ENCODE measurements around the gene OARD1. TPM values are rescaled to one million over a fixed set of nuclear protein-coding genes. Genes with fewer than 3 reads are reported as not detected.

The OARD1 gene
- total and polyA plus RNA-seq, 2 of the 8 experiments (the other 6 are each of a cell fraction or from before 2014, with no cell fraction given): 16.8 to 35.8 TPM

- no peaks in the 10 kb centered on the region for H3K9me3 ChIP-seq (ENCODE audit: insufficient read depth in 2 of 2, low read depth in 1 of 2, low read length in 1 of 2)
- 95% methylated on average over 3 of the region's 3 CpGs; no CpG with 5 or more reads in 1 of the 2 experiments for WGBS, 2 experiments (ENCODE audit: extremely low coverage in 1 of 2, insufficient coverage in 1 of 2, insufficient read length in 1 of 2, insufficient replicate concordance in 2 of 2, low coverage in 1 of 2, low lambda C conversion rate in 2 of 2, missing lambda C conversion rate in 1 of 2)
- TF ChIP-seq FOSL1 (IDR thresholded peaks at IDR 0.05; ENCODE audit: insufficient read depth, low read depth, low read length): no peak
- no peak for TF ChIP-seq POLR2AphosphoS5 (IDR thresholded peaks at IDR 0.05; ENCODE audit: low read depth, low read length)
- no peak for TF ChIP-seq RXRA (IDR thresholded peaks at IDR 0.05; ENCODE audit: insufficient read depth, low read depth, low read length)
- no peak for TF ChIP-seq GABPA (IDR thresholded peaks at IDR 0.05; ENCODE audit: borderline replicate concordance, insufficient read depth, low read length)
These were observed 17.6 kb downstream of the OARD1 start for GRCh38 chr6:41054511-41054910.

More at GRCh38 chr6:41054511-41054910, 17.6 kb downstream of the OARD1 start:
- H4K91ac ChIP-seq (replicated peaks; ENCODE audit: insufficient read length, low read length): no peak overlapping the region
- H2AFZ ChIP-seq (ENCODE audit: low read length): no peak overlapping the region
- H3K4me3 ChIP-seq (ENCODE audit: extremely low read depth in 1 of 4, insufficient read depth in 2 of 4, low read depth in 3 of 4, low read length in 4 of 4): no peak overlapping the region
- no peaks in the 10 kb centered on the region for H3K27me3 ChIP-seq (replicated peaks in 1 of 4; ENCODE audit: control insufficient read depth in 3 of 4, extremely low read depth in 1 of 4, insufficient read depth in 3 of 4, low read length in 3 of 4)
- H4K20me1 ChIP-seq (replicated peaks in 1 of 2; ENCODE audit: control insufficient read depth in 1 of 2, insufficient read depth in 2 of 2, low read length in 2 of 2): no peaks in the 10 kb centered on the region
- no peak overlapping the region for H3K9ac ChIP-seq (replicated peaks in 1 of 4; ENCODE audit: extremely low read depth in 1 of 4, low read depth in 3 of 4, low read length in 3 of 4)
- no peak overlapping the region for H2BK12ac ChIP-seq (ENCODE audit: low read depth, low read length)
- H4K8ac ChIP-seq (ENCODE audit: extremely low read depth, insufficient read depth, low read length): no peak overlapping the region
- no peak overlapping the region for H3K14ac ChIP-seq (ENCODE audit: insufficient read length)
- peaks cover 0 to 5% (median 0%) of the 10 kb centered on the region in 4 experiments; a peak in 2 of 7 replicates for H3K4me1 ChIP-seq (replicated peaks in 1 of 4; ENCODE audit: control insufficient read depth in 3 of 4, insufficient read depth in 4 of 4, low read length in 3 of 4)
- no peak overlapping the region for H2BK20ac ChIP-seq (ENCODE audit: low read length)
- no peak overlapping the region for H2BK15ac ChIP-seq (ENCODE audit: low read length)
- H3K79me2 ChIP-seq (ENCODE audit: control insufficient read depth in 1 of 2, insufficient read depth in 2 of 2, low read length in 2 of 2): no peaks in the 10 kb centered on the region
- H4K5ac ChIP-seq (ENCODE audit: insufficient read length, low read depth, low read length): no peak overlapping the region
- ChIA-PET CTCF (ENCODE audit: partially characterized antibody) (interaction anchor here (1.1 to 6.7 kb wide), 9 partner anchors 12 to 275 kb away, joined by 3 to 48 read pairs (median 10); partner anchors contain the start of genes TSPO2 and UNC5CL), POLR2A (ENCODE audit: partially characterized antibody) (interaction anchor here (1.6 to 2.1 kb wide), 3 partner anchors 9 to 18 kb away, joined by 5 to 6 read pairs (median 5); partner anchors contain the start of genes NFYA and OARD1)
- no peak for DNase-seq (ENCODE audit: low read depth in 1 of 2, low spot score in 2 of 2)
- H3K23ac ChIP-seq (ENCODE audit: insufficient read length): no peak overlapping the region
- H2BK5ac ChIP-seq (ENCODE audit: low read depth, low read length): no peak overlapping the region
- no peaks in the 10 kb centered on the region for H3K23me2 ChIP-seq (ENCODE audit: low read depth, low read length)
- H3K4ac ChIP-seq (replicated peaks; ENCODE audit: insufficient read length, low read depth, low read length): no peak overlapping the region
- H3K79me1 ChIP-seq (ENCODE audit: low read depth, low read length): no peaks in the 10 kb centered on the region
- no peak for FAIRE-seq
- H3K4me2 ChIP-seq (ENCODE audit: insufficient read depth in 1 of 2, low read depth in 2 of 2, low read length in 2 of 2): no peak overlapping the region
- no peak overlapping the region for H2AK5ac ChIP-seq (ENCODE audit: low read depth, low read length)
- H3K27ac ChIP-seq (ENCODE audit: low read depth, low read length): no peak overlapping the region
- no peak overlapping the region for H2BK120ac ChIP-seq (replicated peaks; ENCODE audit: low read depth, low read length)
- H3K56ac ChIP-seq (replicated peaks; ENCODE audit: insufficient read length, low read depth, low read length): no peak overlapping the region
- no peak overlapping the region for H3K18ac ChIP-seq (ENCODE audit: extremely low read depth, low read length)
- no peaks in the 10 kb centered on the region for H3K36me3 ChIP-seq (ENCODE audit: control insufficient read depth in 2 of 4, insufficient read depth in 4 of 4, low read length in 3 of 4)
